GM23338 (cell line): ENCODE results near the gene KXD1. TPM values are rescaled to one million over a fixed set of nuclear protein-coding genes. Genes with fewer than 3 reads are reported as not detected.

Experiments used
- ATAC-seq: fragments of 200-7000 bp; cut with Tn5 transposase; 3 replicates; pipeline ENCODE4 v1.9.1; 2020
- DNase-seq: peaks from one replicate; pipeline ENCODE4 v3.0.0-alpha.2; 2015; ENCODE audit warnings: low spot score
- H2AFZ ChIP-seq: fragments of 200-600 bp; sonication (generic); 2 replicates; pipeline ENCODE4 v1.8.0; 2016; ENCODE audit warnings: antibody characterized with exemption, mild to moderate bottlenecking, moderate library complexity
- H3F3A ChIP-seq: fragments of 200-600 bp; sonication (generic); replicated peaks from 2 replicates; pipeline ENCODE4 v1.8.0; 2017; ENCODE audit warnings: antibody characterized with exemption, mixed run types, low read depth
- H3K27ac ChIP-seq: fragments of 200-600 bp; sonication (generic); 2 replicates; pipeline ENCODE4 v1.6.1; 2016; ENCODE audit warnings: low read depth
- H3K27me3 ChIP-seq: fragments of 200-600 bp; sonication (generic); 2 replicates; pipeline ENCODE4 v1.8.0; 2016; ENCODE audit warnings: mild to moderate bottlenecking, mixed run types, moderate library complexity; ENCODE audit not compliant: insufficient read depth
- H3K36me3 ChIP-seq: fragments of 200-600 bp; sonication (generic); 2 replicates; pipeline ENCODE4 v1.8.0; 2016; ENCODE audit warnings: mild to moderate bottlenecking; ENCODE audit not compliant: insufficient read depth
- H3K4me1 ChIP-seq: fragments of 200-600 bp; sonication (generic); 2 replicates; pipeline ENCODE4 v1.8.0; 2016; ENCODE audit warnings: mild to moderate bottlenecking, moderate library complexity; ENCODE audit not compliant: insufficient read depth
- H3K4me2 ChIP-seq: fragments of 200-600 bp; sonication (generic); 2 replicates; pipeline ENCODE4 v1.7.1; 2017; ENCODE audit warnings: mixed run types
- H3K4me3 ChIP-seq: fragments of 200-600 bp; sonication (generic); 2 replicates; pipeline ENCODE4 v1.6.1; 2016; ENCODE audit warnings: mixed run types
- H3K79me2 ChIP-seq: fragments of 200-600 bp; sonication (generic); replicated peaks from 2 replicates; pipeline ENCODE4 v1.8.0; 2017; ENCODE audit warnings: mild to moderate bottlenecking; ENCODE audit not compliant: insufficient read depth
- H3K9me2 ChIP-seq: fragments of 200-600 bp; sonication (generic); 2 replicates; pipeline ENCODE4 v1.8.0; 2017; ENCODE audit not compliant: insufficient read depth
- H4K20me1 ChIP-seq: fragments of 200-600 bp; sonication (generic); replicated peaks from 2 replicates; pipeline ENCODE4 v1.8.0; 2017; ENCODE audit warnings: mild to moderate bottlenecking; ENCODE audit not compliant: insufficient read depth
- H3K27ac Mint-ChIP-seq: 2 replicates; pipeline ENCODE4 v1.8.0; 2020; ENCODE audit warnings: inconsistent platforms, mild to moderate bottlenecking, moderate library complexity, mixed read lengths
- H3K27me3 Mint-ChIP-seq: 3 replicates; pipeline ENCODE4 v1.8.0; 2022; ENCODE audit warnings: low read depth, mild to moderate bottlenecking, moderate library complexity, mixed read lengths, inconsistent platforms; ENCODE audit not compliant: insufficient read depth, poor library complexity
- H3K36me3 Mint-ChIP-seq: 3 replicates; pipeline ENCODE4 v1.8.0; 2021; ENCODE audit warnings: low read depth, mild to moderate bottlenecking, inconsistent platforms, moderate library complexity, mixed read lengths
- H3K4me1 Mint-ChIP-seq: 3 replicates; pipeline ENCODE4 v1.8.0; 2020; ENCODE audit warnings: mild to moderate bottlenecking, inconsistent platforms, mixed read lengths
- H3K4me3 Mint-ChIP-seq: 3 replicates; pipeline ENCODE4 v1.8.0; 2021; ENCODE audit warnings: moderate library complexity, mild to moderate bottlenecking, inconsistent platforms, mixed read lengths
- H3K9me3 Mint-ChIP-seq: 3 replicates; pipeline ENCODE4 v1.8.0; 2020; ENCODE audit warnings: moderate library complexity, mild to moderate bottlenecking, inconsistent platforms, mixed read lengths
- CREB1 ChIP-seq: fragments of 250-450 bp; sonication (Bioruptor Pico); IDR thresholded peaks from 2 replicates; pipeline ENCODE4 v1.5.0; 2020; ENCODE audit warnings: low read depth, mild to moderate bottlenecking, moderate library complexity
- EZH2 ChIP-seq: fragments of 200-600 bp; sonication (generic); IDR thresholded peaks from one replicate; pipeline ENCODE4 v1.8.0; 2017; ENCODE audit warnings: antibody characterized with exemption, mild to moderate bottlenecking, low read depth; ENCODE audit not compliant: unreplicated experiment
- EZH2phosphoT487 ChIP-seq: fragments of 200-600 bp; sonication (generic); IDR thresholded peaks from one replicate; pipeline ENCODE4 v1.8.1; 2018; ENCODE audit warnings: antibody characterized with exemption; ENCODE audit not compliant: unreplicated experiment
- JUNB ChIP-seq: IDR thresholded peaks from one replicate; pipeline ENCODE4 v1.6.1; 2016; ENCODE audit warnings: antibody characterized with exemption; ENCODE audit not compliant: unreplicated experiment
- NANOG ChIP-seq: IDR thresholded peaks from 2 replicates; pipeline ENCODE4 v1.6.1; 2016; ENCODE audit warnings: antibody characterized with exemption, borderline replicate concordance
- POLR2AphosphoS5 ChIP-seq: IDR thresholded peaks from 2 replicates; pipeline ENCODE4 v1.6.1; 2016; ENCODE audit warnings: antibody characterized with exemption, low read depth
- STAT1 ChIP-seq: IDR thresholded peaks from one replicate; pipeline ENCODE4 v1.6.1; 2016; ENCODE audit warnings: antibody characterized with exemption; ENCODE audit not compliant: unreplicated experiment
- ZNF114 ChIP-seq: fragments of 250-450 bp; sonication (Bioruptor Pico); IDR thresholded peaks from 2 replicates; pipeline ENCODE4 v1.5.0; 2020; ENCODE audit warnings: mild to moderate bottlenecking, moderate library complexity
- ZNF331 ChIP-seq: fragments of 250-450 bp; sonication (Bioruptor Pico); IDR thresholded peaks from 2 replicates; pipeline ENCODE4 v1.5.0; 2020; ENCODE audit warnings: low read depth, mild to moderate bottlenecking, moderate library complexity
- polyA plus RNA-seq: library from polyadenylated mRNA; unstranded; fragments of >200 nt; fragmentation: Nextera tagmentation; extraction: Ambion mirVana; gene quantifications from 2 replicates; pipeline ENCODE4 v1.2.1, GENCODE V29; 2016
- total RNA-seq: library from RNA; depleted of rRNA; stranded (reverse); fragments of >200 nt; shearing (Covaris generic); gene quantifications from 2 replicates; pipeline ENCODE4 v1.2.3, GENCODE V29; 2014
- TF ChIP-seq, protein P1 (sequence below): IDR thresholded peaks from one replicate; pipeline ENCODE4 v1.6.1; 2018; ENCODE audit warnings: antibody characterized with exemption; ENCODE audit not compliant: unreplicated experiment
- TF ChIP-seq, protein P2 (sequence below): IDR thresholded peaks from 2 replicates; pipeline ENCODE4 v1.6.1; 2016; ENCODE audit warnings: antibody characterized with exemption
- TF ChIP-seq, protein P3 (sequence below), 2 experiments: fragments of 200-600 bp in 1 of 2; sonication (generic) in 1 of 2; conservative IDR thresholded peaks; 2 replicates each; pipeline versions ENCODE4 v1.5.1 to v1.6.1; 2016 to 2017; ENCODE audit warnings: antibody characterized with exemption in 2 of 2, low read depth in 2 of 2, mild to moderate bottlenecking in 2 of 2, moderate library complexity in 1 of 2

The KXD1 gene
- total and polyA plus RNA-seq, 2 experiments from 2014 or later, result 108 to 164 TPM

DNA sequence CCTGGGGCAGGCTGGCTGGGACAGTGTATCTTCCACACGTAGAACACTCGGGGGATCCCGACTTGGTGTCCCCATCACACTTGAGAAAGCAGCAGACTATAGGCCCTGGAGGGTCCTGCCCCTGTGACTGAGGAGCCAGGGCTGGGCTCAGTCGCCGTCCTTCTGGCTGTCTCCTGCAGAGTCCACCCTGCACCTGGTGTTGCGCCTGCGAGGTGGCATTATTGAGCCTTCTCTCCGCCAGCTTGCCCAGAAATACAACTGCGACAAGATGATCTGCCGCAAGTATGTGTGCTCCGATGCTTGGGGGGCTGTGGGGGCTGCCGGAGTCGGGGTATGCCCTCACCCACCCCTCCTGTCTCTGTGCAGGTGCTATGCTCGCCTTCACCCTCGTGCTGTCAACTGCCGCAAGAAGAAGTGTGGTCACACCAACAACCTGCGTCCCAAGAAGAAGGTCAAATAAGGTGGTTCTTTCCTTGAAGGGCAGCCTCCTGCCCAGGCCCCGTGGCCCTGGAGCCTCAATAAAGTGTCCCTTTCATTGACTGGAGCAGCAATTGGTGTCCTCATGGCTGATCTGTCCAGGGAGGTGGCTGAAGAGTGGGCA, 17.1 kb downstream of the KXD1 start (continued):
- TF ChIP-seq, protein P1, sequence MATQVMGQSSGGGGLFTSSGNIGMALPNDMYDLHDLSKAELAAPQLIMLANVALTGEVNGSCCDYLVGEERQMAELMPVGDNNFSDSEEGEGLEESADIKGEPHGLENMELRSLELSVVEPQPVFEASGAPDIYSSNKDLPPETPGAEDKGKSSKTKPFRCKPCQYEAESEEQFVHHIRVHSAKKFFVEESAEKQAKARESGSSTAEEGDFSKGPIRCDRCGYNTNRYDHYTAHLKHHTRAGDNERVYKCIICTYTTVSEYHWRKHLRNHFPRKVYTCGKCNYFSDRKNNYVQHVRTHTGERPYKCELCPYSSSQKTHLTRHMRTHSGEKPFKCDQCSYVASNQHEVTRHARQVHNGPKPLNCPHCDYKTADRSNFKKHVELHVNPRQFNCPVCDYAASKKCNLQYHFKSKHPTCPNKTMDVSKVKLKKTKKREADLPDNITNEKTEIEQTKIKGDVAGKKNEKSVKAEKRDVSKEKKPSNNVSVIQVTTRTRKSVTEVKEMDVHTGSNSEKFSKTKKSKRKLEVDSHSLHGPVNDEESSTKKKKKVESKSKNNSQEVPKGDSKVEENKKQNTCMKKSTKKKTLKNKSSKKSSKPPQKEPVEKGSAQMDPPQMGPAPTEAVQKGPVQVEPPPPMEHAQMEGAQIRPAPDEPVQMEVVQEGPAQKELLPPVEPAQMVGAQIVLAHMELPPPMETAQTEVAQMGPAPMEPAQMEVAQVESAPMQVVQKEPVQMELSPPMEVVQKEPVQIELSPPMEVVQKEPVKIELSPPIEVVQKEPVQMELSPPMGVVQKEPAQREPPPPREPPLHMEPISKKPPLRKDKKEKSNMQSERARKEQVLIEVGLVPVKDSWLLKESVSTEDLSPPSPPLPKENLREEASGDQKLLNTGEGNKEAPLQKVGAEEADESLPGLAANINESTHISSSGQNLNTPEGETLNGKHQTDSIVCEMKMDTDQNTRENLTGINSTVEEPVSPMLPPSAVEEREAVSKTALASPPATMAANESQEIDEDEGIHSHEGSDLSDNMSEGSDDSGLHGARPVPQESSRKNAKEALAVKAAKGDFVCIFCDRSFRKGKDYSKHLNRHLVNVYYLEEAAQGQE, result no peak
- TF ChIP-seq NANOG (no peak), JUNB (no peak), ZNF114 (CRISPR knock-in tag) (no peak), CREB1 (no peak), STAT1 (no peak)
- TF ChIP-seq, protein P2, sequence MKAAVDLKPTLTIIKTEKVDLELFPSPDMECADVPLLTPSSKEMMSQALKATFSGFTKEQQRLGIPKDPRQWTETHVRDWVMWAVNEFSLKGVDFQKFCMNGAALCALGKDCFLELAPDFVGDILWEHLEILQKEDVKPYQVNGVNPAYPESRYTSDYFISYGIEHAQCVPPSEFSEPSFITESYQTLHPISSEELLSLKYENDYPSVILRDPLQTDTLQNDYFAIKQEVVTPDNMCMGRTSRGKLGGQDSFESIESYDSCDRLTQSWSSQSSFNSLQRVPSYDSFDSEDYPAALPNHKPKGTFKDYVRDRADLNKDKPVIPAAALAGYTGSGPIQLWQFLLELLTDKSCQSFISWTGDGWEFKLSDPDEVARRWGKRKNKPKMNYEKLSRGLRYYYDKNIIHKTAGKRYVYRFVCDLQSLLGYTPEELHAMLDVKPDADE, result no peak
- TF ChIP-seq, protein P3, sequence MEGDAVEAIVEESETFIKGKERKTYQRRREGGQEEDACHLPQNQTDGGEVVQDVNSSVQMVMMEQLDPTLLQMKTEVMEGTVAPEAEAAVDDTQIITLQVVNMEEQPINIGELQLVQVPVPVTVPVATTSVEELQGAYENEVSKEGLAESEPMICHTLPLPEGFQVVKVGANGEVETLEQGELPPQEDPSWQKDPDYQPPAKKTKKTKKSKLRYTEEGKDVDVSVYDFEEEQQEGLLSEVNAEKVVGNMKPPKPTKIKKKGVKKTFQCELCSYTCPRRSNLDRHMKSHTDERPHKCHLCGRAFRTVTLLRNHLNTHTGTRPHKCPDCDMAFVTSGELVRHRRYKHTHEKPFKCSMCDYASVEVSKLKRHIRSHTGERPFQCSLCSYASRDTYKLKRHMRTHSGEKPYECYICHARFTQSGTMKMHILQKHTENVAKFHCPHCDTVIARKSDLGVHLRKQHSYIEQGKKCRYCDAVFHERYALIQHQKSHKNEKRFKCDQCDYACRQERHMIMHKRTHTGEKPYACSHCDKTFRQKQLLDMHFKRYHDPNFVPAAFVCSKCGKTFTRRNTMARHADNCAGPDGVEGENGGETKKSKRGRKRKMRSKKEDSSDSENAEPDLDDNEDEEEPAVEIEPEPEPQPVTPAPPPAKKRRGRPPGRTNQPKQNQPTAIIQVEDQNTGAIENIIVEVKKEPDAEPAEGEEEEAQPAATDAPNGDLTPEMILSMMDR (conservative IDR thresholded peaks at IDR 0.05; ENCODE audit: low read depth in 2 of 2), result no peak

GRCh38 chr19:18576383-18576782, 18.7 kb downstream of the KXD1 start:
- no peak for DNase-seq
- Histone ChIP-seq H3K4me1 (peaks cover 8% of the 10 kb centered on the region), H3K4me3 (no peak overlapping the region), H3K36me3 (peaks cover 36% of the 10 kb centered on the region), H2AFZ (no peak overlapping the region), H3F3A (peaks cover 51% of the 10 kb centered on the region), H3K9me2 (no peaks in the 10 kb centered on the region), H3K4me2 (no peak overlapping the region), H3K27ac (0 out of 2 replicates have a peak overlapping the region, but pooled peaks have one; percentile 63), H3K27me3 (no peaks in the 10 kb centered on the region), H3K79me2 (peaks cover 29% of the 10 kb centered on the region), H4K20me1 (peaks cover 31% of the 10 kb centered on the region)
- peaks cover 17% of the 10 kb centered on the region for H3K27me3 Mint-ChIP-seq
- H3K4me3 Mint-ChIP-seq, result no peak overlapping the region
- peaks cover 65% of the 10 kb centered on the region for H3K36me3 Mint-ChIP-seq
- H3K27ac Mint-ChIP-seq, result no peak overlapping the region
- H3K4me1 Mint-ChIP-seq, result peaks cover 11% of the 10 kb centered on the region
- no peaks in the 10 kb centered on the region for H3K9me3 Mint-ChIP-seq
- TF ChIP-seq, protein P2, result no peak
- TF ChIP-seq NANOG, result no peak
- TF ChIP-seq POLR2AphosphoS5, result no peak
- TF ChIP-seq ZNF114 (CRISPR knock-in tag), result no peak
- no peak for TF ChIP-seq CREB1
- TF ChIP-seq JUNB, result no peak
- no peak for TF ChIP-seq EZH2phosphoT487
- no peak for TF ChIP-seq ZNF331
- TF ChIP-seq, protein P1, result no peak
- TF ChIP-seq STAT1, result no peak
- no peak for TF ChIP-seq EZH2
- ATAC-seq, result no peak
